Bronchus fibroblast of lung (primary cell): ENCODE measurements around the gene PCDHA2. TPM values are rescaled to one million over a fixed set of nuclear protein-coding genes. Genes with fewer than 3 reads are reported as not detected.

ENCODE experiments used
- total RNA-seq: library from RNA; depleted of rRNA; stranded (reverse); fragments of >200 nt; gene quantifications from 2 replicates; pipeline ENCODE4 v1.2.3, GENCODE V29; 2015

Gene PCDHA2
- total RNA-seq, result not detected in 2 replicates

DNA sequence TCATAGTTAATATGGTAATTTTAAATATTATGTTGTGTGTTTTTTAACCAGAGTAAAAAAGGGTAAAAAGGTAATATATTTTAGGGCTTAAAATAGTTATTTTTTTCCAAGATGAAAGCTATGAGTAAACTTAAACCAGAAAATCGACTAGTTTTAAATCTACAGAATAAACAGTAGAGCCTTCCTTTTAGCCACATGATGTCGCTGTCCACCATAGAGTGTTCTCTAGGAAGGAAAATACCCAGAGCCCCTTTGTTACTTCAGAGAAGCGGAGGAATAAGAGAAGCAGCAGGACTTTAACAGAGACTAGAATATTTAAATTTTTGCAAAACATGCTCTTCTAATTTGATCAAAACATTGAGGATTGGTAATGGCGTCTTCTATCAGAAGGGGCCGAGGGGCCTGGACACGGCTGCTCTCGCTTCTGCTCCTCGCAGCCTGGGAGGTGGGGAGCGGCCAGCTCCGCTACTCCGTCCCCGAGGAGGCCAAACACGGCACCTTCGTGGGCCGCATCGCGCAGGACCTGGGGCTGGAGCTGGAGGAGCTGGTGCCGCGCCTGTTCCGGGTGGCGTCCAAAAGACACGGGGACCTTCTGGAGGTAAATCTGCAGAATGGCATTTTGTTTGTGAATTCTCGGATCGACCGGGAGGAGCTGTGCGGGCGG lies at the start of gene PCDHA2:
Gene PCDHA2, plus strand, starts transcription at position 258 of the 664 bp plus-strand sequence.

DNA sequence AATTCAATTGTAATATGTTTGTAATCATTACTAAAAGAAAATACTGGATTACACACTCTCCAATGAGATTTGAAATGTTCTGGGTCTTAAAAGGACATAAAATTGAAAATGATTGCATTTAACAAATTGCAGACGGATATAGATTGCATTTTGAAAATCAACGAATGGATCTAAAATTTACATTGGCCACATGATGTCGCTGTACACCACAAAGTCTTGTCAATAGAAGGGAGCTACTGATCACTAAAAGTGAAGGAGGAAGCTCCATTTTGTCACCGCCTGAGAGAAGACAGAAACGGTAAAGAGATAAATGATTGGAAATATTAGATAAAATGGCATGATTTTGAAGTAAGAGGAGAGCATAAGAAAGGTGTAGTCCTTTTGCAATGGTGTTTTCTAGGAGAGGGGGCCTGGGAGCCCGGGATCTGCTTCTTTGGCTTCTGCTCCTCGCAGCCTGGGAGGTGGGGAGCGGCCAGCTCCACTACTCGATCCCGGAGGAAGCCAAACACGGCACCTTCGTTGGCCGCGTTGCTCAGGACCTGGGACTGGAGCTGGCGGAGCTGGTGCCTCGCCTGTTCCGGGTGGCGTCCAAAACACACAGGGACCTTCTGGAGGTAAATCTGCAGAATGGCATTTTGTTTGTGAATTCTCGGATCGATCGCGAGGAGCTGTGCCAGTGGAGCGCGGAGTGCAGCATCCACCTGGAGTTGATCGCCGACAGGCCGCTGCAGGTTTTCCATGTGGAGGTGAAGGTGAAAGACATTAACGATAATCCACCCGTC lies 8.6 kb upstream of the PCDHA2 start, which contains the start of gene PCDHA1:
Gene PCDHA1, plus strand, starts transcription at position 236 of the 782 bp plus-strand sequence.

DNA sequence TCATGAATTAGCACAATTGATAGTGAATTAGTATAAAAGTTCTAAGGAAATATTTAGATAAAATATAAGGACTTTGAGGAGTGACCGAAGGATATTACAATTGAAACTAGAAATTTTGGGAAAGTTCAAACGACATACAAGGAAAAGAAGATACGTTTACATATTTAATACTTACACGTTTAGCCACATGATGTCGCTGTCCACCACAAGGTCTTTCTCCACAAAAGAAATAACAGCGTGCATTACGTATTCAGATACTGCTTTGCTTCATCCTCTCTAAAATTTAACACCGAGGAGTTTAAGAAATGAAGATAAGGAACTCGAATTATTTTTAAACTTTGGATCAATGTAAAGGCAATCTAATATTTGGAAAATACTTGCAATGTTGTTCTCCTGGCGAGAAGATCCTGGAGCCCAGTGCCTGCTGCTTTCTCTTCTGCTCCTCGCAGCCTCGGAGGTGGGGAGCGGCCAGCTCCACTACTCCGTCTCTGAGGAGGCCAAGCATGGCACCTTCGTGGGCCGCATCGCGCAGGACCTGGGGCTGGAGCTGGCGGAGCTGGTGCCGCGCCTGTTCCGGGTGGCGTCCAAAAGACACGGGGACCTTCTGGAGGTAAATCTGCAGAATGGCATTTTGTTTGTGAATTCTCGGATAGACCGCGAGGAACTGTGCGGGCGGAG lies 6.3 kb downstream of the PCDHA2 start, which contains the start of gene PCDHA3:
Gene PCDHA3, plus strand, starts transcription at position 242 of the 678 bp plus-strand sequence.

DNA sequence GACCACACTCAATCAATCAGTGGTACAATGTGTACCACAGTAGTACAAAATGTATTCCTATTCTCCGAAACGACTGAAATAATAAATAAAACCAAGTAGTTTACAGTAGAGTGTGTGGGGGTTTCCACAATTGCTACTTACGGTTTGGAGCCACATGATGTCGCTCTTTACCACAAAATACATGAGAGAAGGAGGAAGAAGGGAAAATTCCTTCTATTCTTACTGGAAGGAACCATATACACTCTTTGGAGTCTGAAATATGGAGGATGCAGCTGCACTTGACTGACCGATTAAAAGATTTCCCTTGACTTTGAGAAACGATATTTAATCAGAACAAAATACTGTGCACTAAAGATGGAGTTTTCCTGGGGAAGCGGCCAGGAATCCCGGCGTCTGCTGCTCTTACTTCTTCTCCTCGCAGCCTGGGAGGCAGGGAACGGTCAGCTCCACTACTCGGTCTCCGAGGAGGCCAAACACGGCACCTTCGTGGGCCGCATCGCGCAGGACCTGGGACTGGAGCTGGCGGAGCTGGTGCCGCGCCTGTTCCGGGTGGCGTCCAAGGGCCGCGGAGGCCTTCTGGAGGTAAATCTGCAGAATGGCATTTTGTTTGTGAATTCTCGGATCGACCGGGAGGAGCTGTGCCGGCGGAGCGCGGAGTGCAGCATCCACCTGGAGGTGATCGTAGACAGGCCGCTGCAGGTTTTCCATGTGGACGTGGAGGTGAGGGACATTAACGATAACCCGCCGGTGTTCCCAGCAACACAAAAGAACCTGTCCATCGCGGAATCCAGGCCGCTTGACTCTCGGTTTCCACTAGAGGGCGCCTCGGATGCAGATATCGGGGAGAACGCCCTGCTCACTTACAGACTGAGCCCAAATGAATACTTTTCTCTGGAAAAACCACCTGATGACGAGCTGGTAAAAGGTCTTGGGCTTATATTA lies 12.5 kb downstream of the PCDHA2 start, which contains the start of gene PCDHA4:
Gene PCDHA4, plus strand, starts transcription at position 235 of the 942 bp plus-strand sequence.

DNA sequence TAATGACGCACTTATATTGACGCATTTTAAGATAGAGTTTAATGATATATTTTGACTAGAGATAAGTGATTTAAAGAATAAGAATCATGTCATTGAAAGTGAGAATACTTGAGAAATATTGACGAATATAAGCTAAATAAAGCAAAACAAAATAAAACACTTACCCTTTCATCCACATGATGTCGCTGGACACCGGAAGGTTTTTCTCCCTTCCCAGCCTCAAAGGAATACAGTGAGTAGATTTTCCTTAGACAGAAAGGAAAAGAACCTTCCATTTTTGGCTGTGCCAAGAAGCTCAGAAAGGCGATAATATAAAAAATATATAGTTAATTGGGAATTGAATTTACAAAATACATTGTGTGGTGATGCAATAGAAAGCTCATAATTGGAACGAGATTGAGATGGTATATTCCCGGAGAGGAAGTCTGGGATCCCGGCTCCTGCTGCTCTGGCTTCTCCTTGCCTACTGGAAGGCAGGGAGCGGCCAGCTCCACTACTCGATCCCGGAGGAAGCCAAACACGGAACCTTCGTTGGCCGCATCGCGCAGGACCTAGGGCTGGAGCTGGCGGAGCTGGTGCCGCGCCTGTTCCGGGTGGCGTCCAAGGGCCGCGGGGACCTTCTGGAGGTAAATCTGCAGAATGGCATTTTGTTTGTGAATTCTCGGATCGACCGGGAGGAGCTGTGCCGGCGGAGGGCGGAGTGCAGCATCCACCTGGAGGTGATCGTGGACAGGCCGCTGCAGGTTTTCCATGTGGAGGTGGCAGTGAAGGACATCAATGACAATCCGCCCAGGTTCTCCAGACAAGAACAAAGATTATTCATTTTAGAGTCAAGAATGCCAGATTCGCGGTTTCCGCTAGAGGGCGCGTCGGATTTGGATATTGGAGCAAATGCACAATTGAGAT lies 27.0 kb downstream of the PCDHA2 start, which contains the start of gene PCDHA5:
Gene PCDHA5, plus strand, starts transcription at position 239 of the 906 bp plus-strand sequence.

DNA sequence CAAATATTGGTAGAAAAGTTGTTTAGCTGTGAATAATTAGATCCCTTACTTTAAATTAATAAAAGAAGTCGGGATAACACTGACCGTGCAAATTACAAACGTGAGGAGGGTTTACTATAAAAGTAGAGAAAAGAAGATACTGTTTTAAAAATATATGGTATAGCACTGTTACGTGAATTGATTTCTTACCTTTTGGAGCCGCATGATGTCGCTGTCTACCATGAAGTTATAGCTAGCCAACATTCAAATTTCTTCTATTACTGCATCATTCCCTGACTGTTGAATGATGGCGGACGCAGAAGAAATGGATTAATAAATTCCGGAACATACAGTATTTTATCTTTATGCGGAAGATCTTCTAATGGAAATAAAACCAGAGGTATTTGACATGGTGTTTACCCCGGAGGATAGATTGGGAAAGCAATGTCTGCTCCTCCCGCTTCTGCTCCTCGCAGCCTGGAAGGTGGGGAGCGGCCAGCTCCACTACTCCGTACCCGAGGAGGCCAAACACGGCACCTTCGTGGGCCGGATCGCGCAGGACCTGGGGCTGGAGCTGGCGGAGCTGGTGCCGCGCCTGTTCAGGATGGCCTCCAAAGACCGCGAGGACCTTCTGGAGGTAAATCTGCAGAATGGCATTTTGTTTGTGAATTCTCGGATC lies 33.2 kb downstream of the PCDHA2 start, which contains the start of gene PCDHA6:
Gene PCDHA6, plus strand, starts transcription at position 257 of the 658 bp plus-strand sequence. Its CDS starts 132 bp downstream, at position 389.

DNA sequence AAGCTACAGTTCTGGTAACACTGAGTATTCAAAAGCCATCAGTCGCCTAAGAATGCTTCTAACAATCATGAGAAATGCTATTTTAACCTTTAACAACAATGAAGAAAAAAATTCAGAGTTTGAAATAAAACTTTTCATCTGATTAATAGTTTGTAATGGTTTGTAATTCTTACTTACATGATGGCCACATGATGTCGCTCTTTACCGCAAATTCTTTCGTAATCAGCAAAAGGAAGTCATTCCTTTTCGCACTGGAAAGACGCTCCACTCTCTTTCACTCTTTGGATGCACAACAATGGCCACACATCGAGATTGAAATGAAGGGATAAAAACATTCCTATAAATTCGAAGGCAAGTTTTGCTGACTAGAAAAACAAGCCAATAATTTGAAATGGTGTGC lies 39.3 kb downstream of the PCDHA2 start, which contains the start of gene PCDHA7:
Gene PCDHA7, plus strand, starts transcription at position 277 of the 400 bp plus-strand sequence. Its CDS starts 115 bp downstream, at position 392.

DNA sequence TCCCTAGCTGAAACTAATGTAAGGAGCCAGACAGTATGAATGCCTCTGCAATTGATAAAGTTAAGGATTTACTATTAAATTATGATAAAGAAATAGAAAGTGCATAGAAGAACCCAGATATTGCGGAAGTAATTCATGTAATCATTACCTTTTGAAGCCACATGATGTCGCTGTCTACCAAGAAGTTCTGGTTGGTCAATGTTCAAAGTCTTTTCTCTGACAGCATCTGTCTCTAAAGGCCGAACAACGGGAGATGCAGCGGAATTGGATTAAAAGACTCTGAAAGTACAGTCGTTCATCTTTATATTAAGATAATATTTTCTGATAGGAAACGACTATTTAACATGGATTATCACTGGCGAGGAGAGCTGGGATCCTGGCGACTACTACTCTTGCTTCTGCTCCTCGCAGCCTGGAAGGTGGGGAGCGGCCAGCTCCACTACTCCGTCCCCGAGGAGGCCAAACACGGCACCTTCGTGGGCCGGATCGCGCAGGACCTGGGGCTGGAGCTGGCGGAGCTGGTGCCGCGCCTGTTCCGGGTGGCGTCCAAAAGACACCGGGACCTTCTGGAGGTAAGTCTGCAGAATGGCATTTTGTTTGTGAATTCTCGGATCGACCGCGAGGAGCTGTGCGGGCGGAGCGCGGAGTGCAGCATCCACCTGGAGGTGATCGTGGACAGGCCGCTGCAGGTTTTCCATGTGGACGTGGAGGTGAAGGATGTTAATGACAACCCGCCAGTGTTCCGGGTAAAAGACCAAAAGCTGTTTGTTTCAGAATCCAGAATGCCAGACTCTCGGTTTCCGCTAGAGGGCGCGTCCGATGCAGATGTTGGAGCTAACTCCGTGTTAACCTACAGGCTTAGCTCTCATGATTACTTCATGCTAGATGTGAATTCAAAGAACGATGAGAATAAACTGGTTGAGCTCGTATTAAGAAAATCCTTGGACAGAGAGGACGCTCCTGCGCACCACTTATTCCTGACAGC lies 46.6 kb downstream of the PCDHA2 start, which contains the start of gene PCDHA8:
Gene PCDHA8, plus strand, starts transcription at position 210 of the 985 bp plus-strand sequence. Its CDS starts 135 bp downstream, at position 345.

Other genes starting within 250 kb of the PCDHA2 start
- gene EIF4EBP3, start 247.2 kb upstream of the PCDHA2 start, total RNA-seq, result 1.7 and 3.9 TPM in 2 replicates
- 50.7 and 58.3 TPM in 2 replicates for gene SRA1, start 237.4 kb upstream of the PCDHA2 start, total RNA-seq
- gene APBB3, start 230.3 kb upstream of the PCDHA2 start, total RNA-seq, result 8.2 and 10.9 TPM in 2 replicates
- 34.9 and 38.8 TPM in 2 replicates for gene SLC35A4, start 230.0 kb upstream of the PCDHA2 start, total RNA-seq
- gene CD14, start 161.7 kb upstream of the PCDHA2 start, total RNA-seq, result 0.17 TPM in 1 of 2 replicates, not detected in the other
- gene TMCO6, start 155.4 kb upstream of the PCDHA2 start, total RNA-seq, result 10.6 and 14.6 TPM in 2 replicates
- gene NDUFA2, start 147.2 kb upstream of the PCDHA2 start, total RNA-seq, result 60.2 and 73.4 TPM in 2 replicates
- 58.7 and 73.3 TPM in 2 replicates for gene IK, start 147.0 kb upstream of the PCDHA2 start, total RNA-seq
- 15.9 and 17.0 TPM in 2 replicates for gene WDR55, start 129.9 kb upstream of the PCDHA2 start, total RNA-seq
- gene DND1, start 121.3 kb upstream of the PCDHA2 start, total RNA-seq, result 0.15 and 0.67 TPM in 2 replicates
- 70.8 and 73.6 TPM in 2 replicates for gene HARS1, start 103.5 kb upstream of the PCDHA2 start, total RNA-seq
- 21.3 and 27.2 TPM in 2 replicates for gene HARS2, start 103.4 kb upstream of the PCDHA2 start, total RNA-seq
- gene ZMAT2, start 94.4 kb upstream of the PCDHA2 start, total RNA-seq, result 16.5 and 25.6 TPM in 2 replicates
- not detected in 2 replicates for gene PCDHA1, start 8.7 kb upstream of the PCDHA2 start, total RNA-seq
- gene PCDHA3, start 6.2 kb downstream of the PCDHA2 start, total RNA-seq, result under 0.01 TPM in 1 of 2 replicates, not detected in the other
- under 0.01 TPM in 2 replicates for gene PCDHA4, start 12.2 kb downstream of the PCDHA2 start, total RNA-seq
- not detected in 2 replicates for gene PCDHA5, start 26.8 kb downstream of the PCDHA2 start, total RNA-seq
- gene PCDHA6, start 33.1 kb downstream of the PCDHA2 start, total RNA-seq, result 0.15 TPM in 1 of 2 replicates, not detected in the other
- gene PCDHA7, start 39.4 kb downstream of the PCDHA2 start, total RNA-seq, result 0.15 TPM in 1 of 2 replicates, not detected in the other
- gene PCDHA8, start 46.3 kb downstream of the PCDHA2 start, total RNA-seq, result not detected in 2 replicates
- gene PCDHA9, start 53.5 kb downstream of the PCDHA2 start, total RNA-seq, result not detected in 2 replicates
- not detected in 2 replicates for gene PCDHA10, start 61.0 kb downstream of the PCDHA2 start, total RNA-seq
- gene PCDHA11, start 74.1 kb downstream of the PCDHA2 start, total RNA-seq, result not detected in 2 replicates
- not detected in 2 replicates for gene PCDHA12, start 80.5 kb downstream of the PCDHA2 start, total RNA-seq
- gene PCDHA13, start 87.3 kb downstream of the PCDHA2 start, total RNA-seq, result not detected in 2 replicates
- not detected in 2 replicates for gene PCDHAC1, start 131.4 kb downstream of the PCDHA2 start, total RNA-seq
- not detected in 2 replicates for gene PCDHAC2, start 171.6 kb downstream of the PCDHA2 start, total RNA-seq